Trophoblast cell (in vitro differentiated cells and primary cell): ENCODE results near the gene CDSN.

Experiments
- DNase-seq, 2 donors: peaks; one replicate each; pipeline ENCODE4 v3.0.0-alpha.2; 2016
- H2AFZ ChIP-seq: 2 replicates; pipeline ENCODE4 v1.6.1; 2013; ENCODE audit warnings: low read length, moderate library complexity, mild to moderate bottlenecking; ENCODE audit not compliant: insufficient read depth, poor library complexity
- H2AK5ac ChIP-seq: 2 replicates; pipeline ENCODE4 v1.6.1; 2013; ENCODE audit warnings: mild to moderate bottlenecking, low read length
- H2BK120ac ChIP-seq: 2 replicates; pipeline ENCODE4 v1.6.1; 2013; ENCODE audit warnings: low read length, mild to moderate bottlenecking, moderate library complexity; ENCODE audit not compliant: insufficient read depth, poor library complexity
- H2BK12ac ChIP-seq: 2 replicates; pipeline ENCODE4 v1.6.1; 2013; ENCODE audit warnings: mild to moderate bottlenecking, low read length, moderate library complexity
- H2BK5ac ChIP-seq: 2 replicates; pipeline ENCODE4 v1.6.1; 2013; ENCODE audit warnings: low read length, low read depth, moderate library complexity, mild to moderate bottlenecking; ENCODE audit not compliant: poor library complexity
- H3K14ac ChIP-seq: 2 replicates; pipeline ENCODE4 v1.6.1; 2013; ENCODE audit warnings: mild to moderate bottlenecking, low read length
- H3K18ac ChIP-seq: 2 replicates; pipeline ENCODE4 v1.6.1; 2013; ENCODE audit warnings: mild to moderate bottlenecking, low read length
- H3K23ac ChIP-seq: 2 replicates; pipeline ENCODE4 v1.6.1; 2013; ENCODE audit warnings: low read length
- H3K27ac ChIP-seq: 2 replicates; pipeline ENCODE4 v1.5.1; 2013; ENCODE audit warnings: low read depth, mild to moderate bottlenecking, inconsistent platforms, low read length, moderate library complexity
- H3K27me3 ChIP-seq: 2 replicates; pipeline ENCODE4 v1.6.1; 2013; ENCODE audit warnings: inconsistent platforms, mild to moderate bottlenecking, low read length, moderate library complexity; ENCODE audit not compliant: insufficient read depth
- H3K36me3 ChIP-seq, 2 experiments: 1 replicate in 1 of 2; 2 replicates in 1 of 2; pipeline ENCODE4 v1.6.1; 2013; ENCODE audit warnings: low read length in 2 of 2, mild to moderate bottlenecking in 2 of 2, moderate library complexity in 1 of 2; ENCODE audit not compliant: insufficient read depth in 2 of 2, control insufficient read depth in 1 of 2
- H3K4ac ChIP-seq: 2 replicates; pipeline ENCODE4 v1.6.1; 2013; ENCODE audit warnings: low read depth, mild to moderate bottlenecking, low read length, moderate library complexity
- H3K4me1 ChIP-seq, 2 experiments: 1 replicate in 1 of 2; 2 replicates in 1 of 2; pipeline ENCODE4 v1.6.1; 2013; ENCODE audit warnings: low read length in 2 of 2, mild to moderate bottlenecking in 2 of 2, moderate library complexity in 1 of 2; ENCODE audit not compliant: insufficient read depth in 2 of 2, control insufficient read depth in 1 of 2
- H3K4me2 ChIP-seq: 2 replicates; pipeline ENCODE4 v1.6.1; 2013; ENCODE audit warnings: inconsistent platforms, mild to moderate bottlenecking, low read length, moderate library complexity
- H3K4me3 ChIP-seq: 2 replicates; pipeline ENCODE4 v1.5.1; 2013; ENCODE audit warnings: mild to moderate bottlenecking, low read depth, low read length, inconsistent platforms
- H3K79me1 ChIP-seq: one replicate; pipeline ENCODE4 v1.6.1; 2013; ENCODE audit warnings: low read length
- H3K79me2 ChIP-seq: 2 replicates; pipeline ENCODE4 v1.6.1; 2013; ENCODE audit warnings: low read length, mild to moderate bottlenecking; ENCODE audit not compliant: control insufficient read depth, insufficient read depth, poor library complexity
- H3K9ac ChIP-seq: 2 replicates; pipeline ENCODE4 v1.6.1; 2013; ENCODE audit warnings: mild to moderate bottlenecking, low read length
- H3K9me3 ChIP-seq: 2 replicates; pipeline ENCODE4 v1.6.1; 2013; ENCODE audit warnings: low read depth, mild to moderate bottlenecking, control low read depth, inconsistent platforms, low read length; ENCODE audit not compliant: insufficient read depth
- H4K12ac ChIP-seq: 2 replicates; pipeline ENCODE4 v1.6.1; 2013; ENCODE audit warnings: low read depth, mild to moderate bottlenecking, low read length, moderate library complexity
- H4K8ac ChIP-seq: 2 replicates; pipeline ENCODE4 v1.6.1; 2013; ENCODE audit warnings: low read depth, mild to moderate bottlenecking, low read length, moderate library complexity
- H4K91ac ChIP-seq: one replicate; pipeline ENCODE4 v1.6.1; 2013; ENCODE audit warnings: low read depth, mild to moderate bottlenecking, low read length, moderate library complexity
- WGBS: extraction: QIAGEN DNeasy Blood & Tissue Kit; methylation state at CpG from one replicate; pipeline ENCODE4 v1.1.7; 2013; ENCODE audit warnings: missing lambda C conversion rate; ENCODE audit not compliant: insufficient read length, insufficient coverage; ENCODE audit errors: extremely low coverage; 5-methylcytosine and 5-hydroxymethylcytosine counted together

CDSN gene

GRCh38 chr6:31130751-31131150 lies 10.5 kb upstream of the CDSN start:
- Histone ChIP-seq H2BK5ac (no peak overlapping the region), H3K27ac (no peak overlapping the region), H3K4ac (no peak overlapping the region), H3K79me1 (no peaks in the 10 kb centered on the region), H3K4me1 (no peaks in the 10 kb centered on the region), H4K91ac (no peak overlapping the region), H2AK5ac (no peak overlapping the region), H3K9ac (no peak overlapping the region), H2AFZ (no peak overlapping the region), H3K27me3 (no peaks in the 10 kb centered on the region), H2BK120ac (no peak overlapping the region), H2BK12ac (no peak overlapping the region), H3K9me3 (no peaks in the 10 kb centered on the region), H3K23ac (no peak overlapping the region), H3K36me3 (no peaks in the 10 kb centered on the region), H3K14ac (no peak overlapping the region), H3K4me3 (no peak overlapping the region), H3K79me2 (no peaks in the 10 kb centered on the region), H4K12ac (no peak overlapping the region), H3K18ac (no peak overlapping the region), H3K4me2 (no peak overlapping the region), H4K8ac (no peak overlapping the region)
- DNase-seq: no peak
- no CpG with 5 or more reads among the region's 3 CpGs for WGBS

GRCh38 chr6:31129130-31129529 lies 8.9 kb upstream of the CDSN start:
- no peak overlapping the region for H4K8ac ChIP-seq
- no peak overlapping the region for H2BK12ac ChIP-seq
- no peaks in the 10 kb centered on the region for H3K79me1 ChIP-seq
- no peak overlapping the region for H3K18ac ChIP-seq
- H3K9me3 ChIP-seq: no peaks in the 10 kb centered on the region
- no peak overlapping the region for H3K27ac ChIP-seq
- H3K14ac ChIP-seq: no peak overlapping the region
- H2AFZ ChIP-seq: no peak overlapping the region
- H3K4me3 ChIP-seq: no peak overlapping the region
- no peak overlapping the region for H3K4ac ChIP-seq
- H3K4me1 ChIP-seq: peaks cover 0 to 2% of the 10 kb centered on the region in 2 experiments
- H2BK5ac ChIP-seq: no peak overlapping the region
- no peaks in the 10 kb centered on the region for H3K27me3 ChIP-seq
- no peak overlapping the region for H3K9ac ChIP-seq
- H3K79me2 ChIP-seq: no peaks in the 10 kb centered on the region
- no CpG with 5 or more reads among the region's 4 CpGs for WGBS
- no peak overlapping the region for H2BK120ac ChIP-seq
- H2AK5ac ChIP-seq: no peak overlapping the region
- no peak overlapping the region for H4K91ac ChIP-seq
- no peak overlapping the region for H4K12ac ChIP-seq
- no peak for DNase-seq
- H3K23ac ChIP-seq: no peak overlapping the region
- H3K36me3 ChIP-seq: no peaks in the 10 kb centered on the region
- no peak overlapping the region for H3K4me2 ChIP-seq

GRCh38 chr6:31128093-31128676 lies 7.9 kb upstream of the CDSN start:
- Histone ChIP-seq H2BK120ac (no peak overlapping the region), H3K4me2 (no peak overlapping the region), H2AFZ (no peak overlapping the region), H4K8ac (no peak overlapping the region), H4K91ac (no peak overlapping the region), H2BK5ac (no peak overlapping the region), H3K79me2 (no peaks in the 10 kb centered on the region), H3K27ac (no peak overlapping the region), H3K36me3 (no peaks in the 10 kb centered on the region), H3K4me3 (no peak overlapping the region), H4K12ac (no peak overlapping the region), H3K14ac (no peak overlapping the region), H2BK12ac (no peak overlapping the region), H3K4ac (no peak overlapping the region), H3K23ac (no peak overlapping the region), H3K9ac (no peak overlapping the region), H3K27me3 (no peaks in the 10 kb centered on the region), H3K79me1 (no peaks in the 10 kb centered on the region), H3K4me1 (peaks cover 0 to 2% of the 10 kb centered on the region in 2 experiments), H3K18ac (no peak overlapping the region), H3K9me3 (no peaks in the 10 kb centered on the region), H2AK5ac (no peak overlapping the region)
- no CpG with 5 or more reads among the region's 8 CpGs for WGBS
- peak; percentile 67 to 85 for DNase-seq

DNA sequence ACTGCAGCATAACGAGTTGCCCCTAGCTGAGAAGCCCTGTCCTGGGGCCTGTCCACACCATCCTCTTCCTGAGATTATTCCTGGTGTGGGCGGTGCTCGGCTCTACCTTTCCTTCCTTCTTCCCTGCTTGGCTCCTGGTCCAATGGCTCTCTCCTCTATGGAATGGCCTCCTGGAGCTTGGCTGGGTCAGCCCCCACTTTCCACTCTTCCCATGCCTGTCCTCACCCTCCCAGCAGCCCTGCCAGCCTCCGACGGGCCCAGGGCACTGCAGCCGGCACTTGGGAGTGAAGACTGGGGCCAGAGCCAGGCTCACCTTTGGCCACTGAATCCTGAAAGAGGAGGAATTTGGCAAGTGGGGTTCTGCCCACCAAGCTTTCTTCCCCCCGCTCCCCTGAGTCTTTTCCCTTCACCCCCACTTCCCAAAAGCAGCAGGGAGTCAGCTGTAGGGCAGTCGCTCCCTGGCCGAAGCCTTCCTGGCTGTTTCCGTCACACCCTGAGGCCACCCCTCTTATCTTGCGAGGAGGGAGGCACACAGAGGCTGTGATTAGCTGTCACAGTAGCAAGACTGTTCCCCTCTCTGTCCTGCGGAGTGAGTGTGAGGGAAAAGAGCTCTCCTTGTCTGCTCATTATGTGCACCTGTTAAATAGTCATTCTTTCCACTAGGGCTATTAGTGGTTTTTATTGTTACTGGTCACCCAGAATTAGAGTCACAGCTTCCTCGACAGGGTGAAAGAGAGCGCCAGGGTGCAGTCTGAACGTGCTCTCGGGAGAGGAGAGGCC lies 6.3 kb upstream of the CDSN start:
- Histone ChIP-seq H2AK5ac (no peak overlapping the region), H3K4me3 (no peak overlapping the region), H3K27me3 (no peaks in the 10 kb centered on the region), H2BK12ac (no peak overlapping the region), H4K12ac (no peak overlapping the region), H3K4me1 (peaks cover 0 to 2% of the 10 kb centered on the region in 2 experiments), H3K4me2 (no peak overlapping the region), H3K14ac (no peak overlapping the region), H4K8ac (no peak overlapping the region), H2BK120ac (no peak overlapping the region), H2AFZ (no peak overlapping the region), H3K36me3 (no peaks in the 10 kb centered on the region), H3K4ac (no peak overlapping the region), H3K9ac (no peak overlapping the region), H3K79me1 (no peaks in the 10 kb centered on the region), H3K27ac (no peak overlapping the region), H3K9me3 (no peaks in the 10 kb centered on the region), H3K23ac (no peak overlapping the region), H3K18ac (no peak overlapping the region), H2BK5ac (no peak overlapping the region), H3K79me2 (no peaks in the 10 kb centered on the region), H4K91ac (no peak overlapping the region)
- no CpG with 5 or more reads among the region's 16 CpGs for WGBS
- DNase-seq: no peak
